HCT116 (cell line): ENCODE data around the gene DOCK3. TPM values are rescaled to one million over a fixed set of nuclear protein-coding genes. Genes with fewer than 3 reads are reported as not detected.

Experiments
- ATAC-seq: fragments of 200-7000 bp; cut with Tn5 transposase; 2 replicates; pipeline ENCODE4 v1.9.1; 2020; ENCODE audit warnings: mild to moderate bottlenecking, moderate library complexity
- BruUV-seq: library from RNA; stranded (reverse); fragments of 400-500 nt; replicated peaks from 2 replicates; lab custom pipeline; 2021; lab: Mats Ljungman, UMichigan
- CTCF ChIA-PET: fragments of 300-600 bp; sonication (Branson Sonifier 250); formaldehyde crosslinking; loops from one replicate; lab custom pipeline; 2021; ENCODE audit warnings: antibody characterized with exemption; lab: Charles Lee
- POLR2A ChIA-PET: fragments of 300-600, 350-600 bp; sonication (Branson Sonifier 250); formaldehyde crosslinking; loops from one replicate; lab custom pipeline; 2021; ENCODE audit warnings: antibody characterized with exemption; lab: Charles Lee
- RAD21 ChIA-PET, 2 experiments: fragments of 300-600 bp; sonication (Branson Sonifier 250); formaldehyde crosslinking; loops; one replicate each; lab custom pipeline; 2023; ENCODE audit warnings: low total read pairs in 2 of 2; ENCODE audit not compliant: uncharacterized antibody in 2 of 2, unreplicated experiment in 2 of 2, low non-redundant PET in 1 of 2; lab: Charles Lee
- DNase-seq: peaks from one replicate; pipeline ENCODE4 v3.0.0-alpha.2; 2010; ENCODE audit warnings: low read depth, low spot score
- H2AFZ ChIP-seq: fragments of 200-600 bp; shearing (Covaris generic), sonication (generic); 2 replicates; pipeline ENCODE4 v1.6.1; 2017; ENCODE audit warnings: low read depth, mixed run types, mixed read lengths, antibody characterized with exemption, low read length; ENCODE audit not compliant: poor library complexity, severe bottlenecking
- H3K27ac ChIP-seq: 2 replicates; pipeline ENCODE4 v1.5.1; 2012; ENCODE audit warnings: low read depth, low read length
- H3K27me3 ChIP-seq: fragments of 200-600 bp; sonication (generic); 2 replicates; pipeline ENCODE4 v1.6.1; 2016; ENCODE audit warnings: mixed run types, low read length, mixed read lengths; ENCODE audit not compliant: insufficient read depth
- H3K36me3 ChIP-seq, 2 experiments: fragments of 200-500 bp in 1 of 2; fragments of 200-600 bp in 1 of 2; sonication (Bioruptor generic) in 1 of 2; sonication (generic) in 1 of 2; 2 replicates each; pipeline versions ENCODE4 v1.5.1 to v1.6.1; 2014 to 2016; ENCODE audit warnings: low read length in 2 of 2, inconsistent platforms in 1 of 2, mixed read lengths in 1 of 2, mixed run types in 1 of 2; ENCODE audit not compliant: insufficient read depth in 2 of 2, control insufficient read depth in 1 of 2
- H3K4me1 ChIP-seq, 2 experiments: fragments of 200-600 bp in 1 of 2; sonication (generic) in 1 of 2; 2 replicates each; pipeline versions ENCODE4 v1.5.1 to v1.6.1; 2012 to 2017; ENCODE audit warnings: low read length in 2 of 2, inconsistent platforms in 1 of 2, mild to moderate bottlenecking in 1 of 2, mixed read lengths in 1 of 2, mixed run types in 1 of 2, moderate library complexity in 1 of 2; ENCODE audit not compliant: insufficient read depth in 2 of 2, control insufficient read depth in 1 of 2
- H3K4me2 ChIP-seq: fragments of 200-600 bp; sonication (generic); 2 replicates; pipeline ENCODE4 v1.6.1; 2017; ENCODE audit warnings: mixed run types, low read length, mixed read lengths
- H3K4me3 ChIP-seq, 2 experiments: fragments of 200-600 bp in 1 of 2; sonication (generic) in 1 of 2; replicated peaks in 1 of 2; 2 replicates each; pipeline ENCODE4 v1.5.1; 2011 to 2016; ENCODE audit warnings: low read length in 2 of 2, control low read depth in 1 of 2, low read depth in 1 of 2, mild to moderate bottlenecking in 1 of 2, mixed read lengths in 1 of 2, mixed run types in 1 of 2
- H3K79me2 ChIP-seq: fragments of 200-600 bp; sonication (generic); 2 replicates; pipeline ENCODE4 v1.6.1; 2017; ENCODE audit warnings: mild to moderate bottlenecking, mixed run types, low read length, moderate library complexity, mixed read lengths; ENCODE audit not compliant: insufficient read depth
- H3K9ac ChIP-seq: fragments of 200-600 bp; sonication (generic); 2 replicates; pipeline ENCODE4 v1.6.1; 2016; ENCODE audit warnings: low read length, mixed read lengths
- H3K9me2 ChIP-seq: fragments of 200-600 bp; sonication (generic), shearing (Covaris generic); 2 replicates; pipeline ENCODE4 v1.6.1; 2017; ENCODE audit warnings: mixed run types, mild to moderate bottlenecking, moderate library complexity; ENCODE audit not compliant: insufficient read depth
- H3K9me3 ChIP-seq, 2 experiments: fragments of 200-500 bp in 1 of 2; fragments of 200-600 bp in 1 of 2; sonication (Bioruptor generic) in 1 of 2; sonication (generic) in 1 of 2; 2 replicates each; pipeline ENCODE4 v1.6.1; 2014 to 2017; ENCODE audit warnings: low read length in 2 of 2, mixed read lengths in 2 of 2, inconsistent platforms in 1 of 2, low read depth in 1 of 2, mild to moderate bottlenecking in 1 of 2, mixed run types in 1 of 2, moderate library complexity in 1 of 2; ENCODE audit not compliant: control insufficient read depth in 1 of 2, insufficient read depth in 1 of 2
- H4K20me1 ChIP-seq: fragments of 200-600 bp; sonication (generic), shearing (Covaris generic); 2 replicates; pipeline ENCODE4 v1.6.1; 2017; ENCODE audit warnings: mixed run types, mild to moderate bottlenecking, moderate library complexity; ENCODE audit not compliant: insufficient read depth
- MAX ChIP-seq: IDR thresholded peaks from 2 replicates; pipeline ENCODE4 v1.6.1; 2012
- POLR2AphosphoS5 ChIP-seq: IDR thresholded peaks from 2 replicates; pipeline ENCODE4 v1.6.1; 2011; ENCODE audit warnings: mild to moderate bottlenecking, low read depth, low read length, moderate library complexity
- REST ChIP-seq: IDR thresholded peaks from 2 replicates; pipeline ENCODE4 v1.6.1; 2012; ENCODE audit warnings: low read depth
- ZFX ChIP-seq: fragments of 450-650 bp; IDR thresholded peaks from 2 replicates; pipeline ENCODE4 v1.6.1; 2017
- intact Hi-C: fragments of 100-400 bp; cut with micrococcal nuclease; formaldehyde crosslinking; loops from 2 replicates; pipeline ENCODE4 v1.10.0; 2022
- total RNA-seq: library from RNA; stranded (reverse); gene quantifications from one replicate; pipeline ENCODE4 v1.2.1, GENCODE V29; 2021; ENCODE audit not compliant: unreplicated experiment

Gene DOCK3
- total RNA-seq, 1 experiment from 2014 or later = 4.2 TPM

GRCh38 chr3:50628601-50629000, 46.1 kb upstream of the DOCK3 start:
- POLR2A ChIA-PET = interaction anchor here (2.1 kb wide), 1 partner anchor 24 kb away, joined by 7 read pairs; no protein-coding TSS in a partner anchor
- peak overlapping the region; percentile 87 for H3K27ac ChIP-seq
- CTCF ChIA-PET = interaction anchor here (1.0 to 2.8 kb wide), 5 partner anchors 17 to 744 kb away, joined by 3 to 29 read pairs (median 7); partner anchors contain the start of gene CISH

More at GRCh38 chr3:50628601-50629000, 46.1 kb upstream of the DOCK3 start:
- DNase-seq (no peak), ATAC-seq (no peak)
- RAD21 ChIA-PET = interaction anchor here (0.7 to 2.1 kb wide), 5 partner anchors 16 to 27 kb away, joined by 3 to 12 read pairs (median 3); no protein-coding TSS in a partner anchor
- intact Hi-C loops = no loop called here
- H3K9me3 ChIP-seq = no peaks in the 10 kb centered on the region
- peak overlapping the region; percentile 58 for H3K9ac ChIP-seq
- H2AFZ ChIP-seq = no peak overlapping the region
- no peaks in the 10 kb centered on the region for H3K27me3 ChIP-seq
- H3K4me2 ChIP-seq = peak overlapping the region; percentile 75
- H3K4me3 ChIP-seq = no peak overlapping the region
- TF ChIP-seq REST (no peak), POLR2AphosphoS5 (no peak), MAX (no peak), ZFX (no peak)
- no peaks in the 10 kb centered on the region; the same call in 1 of the 2 replicates for H4K20me1 ChIP-seq
- H3K36me3 ChIP-seq = peaks cover 0 to 3% of the 10 kb centered on the region in 2 experiments; a peak in 1 of 4 replicates
- H3K9me2 ChIP-seq = no peaks in the 10 kb centered on the region
- peaks cover 63 to 93% of the 10 kb centered on the region in 2 experiments for H3K4me1 ChIP-seq
- H3K79me2 ChIP-seq = peaks cover 92% of the 10 kb centered on the region
- BruUV-seq = no TSS peak
